ENCODE results near the gene ZPR1.

GRCh38 chr11:116786326-116786725 lies 1.5 kb downstream of the ZPR1 start:
- TF ChIP-seq EP300 (IDR thresholded peaks at IDR 0.05; ENCODE audit: borderline replicate concordance) (no peak), TEAD4 (IDR thresholded peaks at IDR 0.05) (no peak), YY1 (IDR thresholded peaks at IDR 0.05; ENCODE audit: low read depth) (no peak), TCF12 (IDR thresholded peaks at IDR 0.05; ENCODE audit: low read depth) (no peak), RAD21 (IDR thresholded peaks at IDR 0.05; ENCODE audit: low read depth) (no peak), CEBPB (IDR thresholded peaks at IDR 0.05) (no peak)

All from Ishikawa (cell line).